Measurements from ENCODE around the gene DLD.
"Not testable (repeated sequence)": the region's sequence is repeated elsewhere in the genome, so short reads cannot be mapped to it uniquely, and the experiment has no call there.

DLD gene

DNA sequence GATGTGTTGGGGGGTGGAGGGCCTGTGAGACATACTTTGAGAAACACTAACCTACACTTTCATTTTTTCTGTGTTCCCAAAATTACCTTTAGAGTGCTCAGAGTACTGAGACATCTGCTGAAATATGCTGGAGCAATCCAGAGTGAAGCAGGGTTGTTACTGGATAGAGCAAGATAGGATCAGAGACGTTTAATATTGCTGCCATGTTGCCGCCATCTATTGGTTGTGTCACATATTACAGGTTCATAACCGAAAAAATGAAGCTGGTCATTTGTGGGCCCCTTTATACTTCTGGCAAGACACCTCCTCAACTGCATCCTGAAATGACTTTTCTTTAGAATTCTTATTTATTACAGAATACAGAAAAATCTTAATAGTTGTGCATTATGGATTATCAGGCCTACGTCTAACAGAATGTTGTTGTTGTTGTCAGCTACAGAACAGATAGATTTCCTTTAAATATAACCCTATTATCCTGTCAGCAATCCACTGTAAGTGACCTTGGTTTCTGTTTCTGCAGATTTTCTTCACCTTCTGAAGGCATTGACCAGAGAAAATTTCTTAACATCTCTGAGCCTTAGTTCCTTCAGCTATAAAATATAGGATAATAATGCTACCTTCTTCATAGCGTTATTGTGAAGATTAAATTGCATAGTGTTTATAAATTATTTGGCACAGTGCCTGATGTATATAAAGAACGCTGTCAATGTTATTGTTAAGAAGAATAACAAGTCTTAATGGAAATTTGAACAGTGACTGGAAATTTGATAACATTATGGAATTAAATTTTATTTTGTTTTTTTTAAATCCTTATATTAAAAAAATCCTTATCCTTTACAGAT is 16.2 kb upstream of the DLD start:
- DNase-seq = peak; percentile 30

DNA sequence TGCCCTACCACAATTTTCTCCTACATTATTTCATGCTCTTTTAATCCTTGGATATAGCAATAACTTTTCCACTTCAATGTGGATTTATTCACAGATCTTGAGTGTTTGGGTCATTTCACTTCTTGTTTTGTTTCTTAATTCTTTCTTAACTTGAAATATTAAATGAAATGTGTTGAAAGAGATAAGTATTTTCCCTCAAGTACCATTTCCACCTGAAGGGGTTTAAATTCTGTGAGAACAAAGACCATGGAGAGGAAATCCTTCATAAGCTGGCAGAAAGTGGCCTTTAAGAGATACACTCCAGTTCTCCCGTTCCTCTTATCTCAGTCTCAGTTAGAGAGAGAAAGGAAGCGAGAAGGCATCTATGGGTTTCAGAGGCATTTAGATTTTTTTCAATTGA is 14.1 kb upstream of the DLD start:
- DNase-seq = no peak

DNA sequence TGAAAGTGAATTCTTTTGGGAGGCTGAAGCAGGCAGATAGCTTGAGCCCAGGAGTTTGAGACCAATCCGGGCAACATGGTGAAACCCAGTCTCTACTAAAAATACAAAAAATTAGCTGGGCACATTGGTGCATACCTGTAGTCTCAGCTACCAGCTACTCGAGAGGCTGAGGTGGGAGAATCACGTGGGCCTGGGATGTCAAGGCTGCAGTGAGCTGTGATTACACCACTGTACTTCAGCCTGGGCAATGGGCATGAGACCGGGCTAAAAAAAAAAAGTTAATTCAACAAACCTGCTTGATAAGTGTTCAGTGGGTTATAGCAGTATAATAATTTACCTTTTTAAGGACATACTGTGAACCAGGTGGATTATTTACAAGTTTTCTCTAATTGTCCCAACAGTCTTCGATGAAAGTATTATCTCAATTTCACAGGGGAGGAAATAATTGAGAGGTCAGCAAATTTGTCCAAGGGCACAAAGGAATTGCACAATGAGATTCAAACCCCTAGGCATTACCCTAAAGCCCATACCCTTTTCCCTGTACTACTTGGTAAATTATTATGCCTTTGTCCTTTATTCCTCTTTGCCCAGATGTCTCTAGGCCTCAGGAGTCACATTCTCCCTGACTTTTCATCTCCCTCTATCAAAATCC is 13.1 kb upstream of the DLD start:
- DNase-seq = no peak

DNA sequence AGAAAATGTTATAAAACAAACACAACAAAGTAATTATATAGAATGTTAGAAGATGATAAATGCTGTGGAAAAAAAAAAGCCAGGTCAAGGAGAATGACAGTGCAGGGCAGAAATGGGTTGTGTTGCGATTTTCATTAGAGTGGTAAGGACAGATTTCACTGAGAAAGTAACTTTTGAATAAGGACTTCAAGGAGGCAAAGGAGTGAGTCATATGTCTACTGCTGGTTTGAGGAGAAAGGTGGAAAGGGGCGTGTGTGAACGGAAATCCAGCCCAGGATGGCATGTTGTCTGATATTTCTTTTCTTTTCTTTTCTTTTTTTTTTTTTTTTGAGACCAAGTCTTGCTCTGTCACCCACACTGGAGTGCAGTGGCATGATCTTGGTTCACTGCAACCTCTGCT is 12.3 kb upstream of the DLD start:
- DNase-seq = no peak

DNA sequence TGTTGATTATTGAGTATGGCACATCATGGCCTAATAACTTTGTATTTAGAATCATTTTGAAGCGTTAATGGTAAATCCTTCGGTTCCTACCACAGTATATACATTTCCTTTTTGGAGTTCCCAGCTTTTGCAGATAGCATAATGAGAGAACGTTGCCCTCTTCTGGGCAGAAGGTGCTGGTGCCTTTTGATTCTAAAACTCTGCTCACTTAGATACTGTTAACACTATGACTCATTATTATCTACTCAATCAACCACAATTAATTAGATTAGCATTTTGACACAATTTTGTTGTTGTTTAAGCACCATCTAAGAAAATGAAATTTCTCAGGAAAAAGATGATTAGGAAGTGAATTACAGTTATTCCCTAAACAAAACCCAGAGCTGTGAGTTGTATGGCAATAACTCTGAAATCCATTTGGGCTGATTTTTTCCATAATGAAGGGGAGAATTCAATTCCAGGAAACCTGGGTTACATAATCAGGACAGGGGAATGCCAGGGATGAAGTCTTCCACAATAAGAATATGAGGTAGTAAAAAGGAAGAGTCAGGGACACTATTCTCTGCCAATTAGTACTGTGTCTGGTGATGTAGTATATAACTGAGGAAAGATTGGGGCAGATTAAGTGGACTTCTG is 11.5 kb upstream of the DLD start:
- DNase-seq = peak; percentile 20

DNA sequence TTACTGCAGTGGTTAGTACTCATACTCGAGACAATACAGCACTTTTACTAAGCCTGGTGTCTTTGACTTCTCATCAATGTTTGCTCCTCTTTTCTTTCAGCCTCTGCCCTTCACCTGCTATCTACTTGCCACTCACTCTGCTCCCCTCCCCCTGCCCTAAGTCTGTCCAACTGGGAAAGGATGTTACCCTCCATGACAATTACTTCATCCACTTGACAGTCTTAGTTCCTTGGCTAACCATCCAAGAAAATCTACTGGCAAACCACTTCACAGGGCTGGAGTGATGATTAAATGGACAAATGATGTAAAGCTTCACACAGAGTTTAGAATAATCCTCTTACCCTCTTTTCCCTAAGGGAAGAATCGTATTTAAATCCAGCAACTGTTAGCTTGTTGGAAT is 8.2 kb upstream of the DLD start:
- DNase-seq = no peak

DNA sequence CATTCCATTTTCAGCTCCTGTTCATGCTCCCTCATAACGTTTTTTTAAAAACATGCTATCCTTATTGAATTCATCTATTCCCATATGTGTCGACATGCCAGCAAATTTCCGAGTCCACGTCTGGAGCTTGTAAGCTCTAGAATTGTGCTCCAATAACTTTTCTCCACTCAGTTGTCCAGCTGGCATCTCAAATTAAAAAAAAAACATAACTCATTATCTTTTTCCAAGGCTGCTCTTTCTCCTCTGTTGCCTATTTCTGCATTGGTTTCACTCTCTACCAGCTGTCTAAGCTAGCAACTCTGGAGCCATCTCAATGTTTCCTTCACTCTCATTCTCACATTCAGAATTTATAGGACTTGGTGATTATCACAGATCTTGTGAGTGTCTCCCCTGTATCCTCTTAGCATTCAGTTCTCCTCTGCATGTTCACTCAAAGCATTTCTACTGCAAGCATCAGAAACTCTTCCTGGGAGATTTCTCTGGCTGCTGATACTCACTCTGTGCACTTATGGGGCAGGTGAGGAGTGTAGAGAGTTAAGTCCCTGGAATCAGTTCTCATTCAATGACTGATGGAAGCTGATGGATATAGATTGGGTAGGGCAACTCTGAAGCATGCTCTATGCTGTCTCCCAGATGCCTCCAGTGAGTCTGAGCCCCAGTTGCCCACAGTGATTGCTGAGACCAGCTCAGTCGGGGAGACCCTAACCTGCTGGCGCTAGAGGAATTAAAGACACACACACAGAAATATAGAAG is 6.7 kb upstream of the DLD start:
- DNase-seq = no peak

DNA sequence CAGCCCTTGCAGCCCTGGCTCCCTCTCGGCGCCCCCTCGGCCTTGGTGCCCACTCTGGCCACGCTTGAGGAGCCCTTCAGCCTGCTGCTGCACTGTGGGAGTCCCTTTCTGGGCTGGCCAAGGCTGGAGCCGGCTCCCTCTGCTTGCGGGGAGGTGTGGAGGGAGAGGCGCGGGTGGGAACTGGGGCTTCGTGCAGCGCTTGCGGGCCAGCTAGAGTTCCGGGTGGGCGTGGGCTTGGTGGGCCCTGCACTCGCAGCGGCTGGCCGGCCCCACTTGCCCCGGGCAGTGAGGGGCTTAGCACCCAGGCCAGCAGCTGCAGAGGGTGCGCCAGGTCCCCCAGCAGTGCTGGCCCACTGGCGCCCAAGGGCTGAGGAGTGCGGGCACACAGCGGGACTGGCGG is 3.2 kb upstream of the DLD start:
- not testable (repeated sequence) for DNase-seq

DNA sequence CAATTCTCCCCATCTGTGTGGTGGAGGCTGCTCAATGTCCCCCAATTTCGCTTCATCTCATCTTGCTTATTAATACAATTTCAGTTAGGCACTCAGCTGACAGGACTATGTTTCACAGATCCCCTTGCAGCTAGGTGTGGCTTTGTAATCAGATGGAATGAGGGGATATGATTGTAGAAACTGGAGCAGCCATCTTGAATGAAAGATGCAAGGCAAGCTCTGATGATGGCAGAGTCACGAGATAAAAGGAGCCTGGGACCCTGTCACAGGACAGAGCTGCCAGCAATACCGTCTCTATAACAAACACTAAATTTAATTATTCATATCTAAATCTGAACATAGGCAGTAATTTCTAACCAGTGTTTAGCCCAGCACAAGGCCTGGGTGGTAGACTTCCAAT is 991 bp upstream of the DLD start:
- DNase-seq = no peak

DNA sequence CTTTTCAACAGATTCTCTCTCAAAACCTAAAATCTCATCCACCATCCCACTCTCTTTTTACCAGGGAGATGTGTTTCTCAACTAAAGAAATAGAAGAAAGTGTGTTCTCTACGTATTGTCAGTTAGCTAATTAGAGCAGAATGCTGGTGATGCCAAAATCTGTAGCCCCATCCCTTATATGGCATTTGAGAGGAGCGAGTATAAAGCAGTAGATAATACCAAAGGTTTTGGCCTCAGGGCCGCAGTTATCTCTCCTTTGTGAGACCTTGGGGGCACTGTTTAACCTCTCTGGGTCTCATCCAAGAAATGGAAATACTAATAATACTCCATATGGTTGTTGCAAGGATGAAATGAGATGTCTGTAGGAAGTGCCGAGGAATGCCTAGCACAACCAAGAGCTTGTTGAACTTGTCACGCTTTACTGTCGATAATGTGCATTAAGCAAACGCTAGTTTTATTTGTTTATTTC is 456 bp upstream of the DLD start:
- DNase-seq = no peak

DNA sequence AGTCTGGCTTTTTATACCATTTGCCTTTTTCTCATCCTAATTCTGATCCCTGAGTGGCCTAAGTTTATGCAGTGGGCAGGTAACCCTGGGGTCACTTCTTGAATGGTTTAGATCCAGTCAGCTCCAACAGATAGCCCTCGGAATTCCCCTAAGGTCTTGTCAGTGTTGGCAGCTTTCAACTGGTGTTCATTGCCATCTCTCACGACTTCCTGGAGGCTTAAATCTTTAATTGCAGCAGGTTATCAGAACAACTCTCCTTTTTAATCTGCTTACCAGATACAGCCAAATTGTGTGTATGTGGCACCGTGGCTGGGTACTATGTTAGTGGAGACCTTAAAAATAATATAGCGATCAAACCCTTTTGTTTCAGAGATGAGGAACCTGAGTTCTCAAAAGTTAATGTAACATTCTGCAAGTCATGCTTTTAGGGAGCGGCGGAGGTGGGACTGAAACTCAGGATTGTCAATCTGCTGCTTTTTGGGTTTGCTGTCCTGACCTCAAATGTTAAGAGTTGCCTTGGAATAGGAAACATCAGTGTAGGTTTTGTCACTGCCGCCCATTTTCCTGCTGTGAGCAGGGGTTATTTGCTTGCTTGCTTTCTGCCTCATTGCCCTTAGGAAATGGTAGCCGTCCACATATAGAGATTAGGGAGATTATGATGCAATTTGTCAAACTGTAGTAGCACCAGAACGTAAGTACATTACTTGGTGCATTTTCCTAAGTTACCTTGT is 818 bp downstream of the DLD start:
- DNase-seq = no peak

DNA sequence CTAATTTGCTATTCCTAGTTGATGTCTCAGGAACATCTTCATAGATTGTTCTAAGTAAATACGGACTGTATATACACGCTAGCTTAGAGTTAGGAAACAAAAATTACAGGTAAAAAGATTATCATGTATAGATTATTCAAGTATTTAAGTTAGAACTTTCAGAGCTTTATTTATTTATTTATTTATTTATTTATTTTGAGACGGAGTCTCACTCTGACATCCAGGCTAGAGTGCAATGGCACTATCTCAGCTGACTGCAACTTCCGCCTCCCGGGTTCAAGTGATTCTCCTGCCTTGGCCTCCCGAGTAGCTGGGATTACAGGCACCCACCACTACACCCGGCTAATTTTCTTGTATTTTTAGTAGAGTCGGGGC is 1.4 kb downstream of the DLD start:
- DNase-seq = not testable (repeated sequence)

DNA sequence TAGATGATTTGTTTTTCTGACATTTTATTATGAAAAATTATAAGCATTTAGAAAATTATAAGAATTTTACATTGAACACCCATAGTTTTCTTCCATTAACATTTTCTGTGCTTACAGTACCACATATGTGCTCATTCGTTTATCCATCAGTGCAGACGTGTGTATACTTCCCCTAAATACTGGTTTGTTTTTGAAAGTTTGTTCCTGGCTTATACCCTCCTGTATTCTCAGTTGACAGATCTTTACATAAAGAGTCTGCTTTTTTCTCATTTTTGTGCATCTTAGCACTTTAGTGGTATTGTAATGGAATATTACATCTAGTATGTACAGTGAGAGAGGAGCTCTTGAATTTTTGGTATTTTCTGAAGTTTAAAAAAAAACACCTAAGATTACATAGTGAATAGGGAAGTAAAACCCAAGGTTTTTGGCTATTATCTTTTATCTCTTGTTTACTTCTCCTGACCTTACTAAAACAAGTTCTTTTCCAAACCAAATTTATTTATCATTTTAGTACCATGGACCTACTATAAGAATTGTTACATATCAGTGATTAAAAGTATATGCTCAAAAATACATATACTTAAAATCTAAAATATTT is 8.1 kb downstream of the DLD start:
- no peak for DNase-seq

DNA sequence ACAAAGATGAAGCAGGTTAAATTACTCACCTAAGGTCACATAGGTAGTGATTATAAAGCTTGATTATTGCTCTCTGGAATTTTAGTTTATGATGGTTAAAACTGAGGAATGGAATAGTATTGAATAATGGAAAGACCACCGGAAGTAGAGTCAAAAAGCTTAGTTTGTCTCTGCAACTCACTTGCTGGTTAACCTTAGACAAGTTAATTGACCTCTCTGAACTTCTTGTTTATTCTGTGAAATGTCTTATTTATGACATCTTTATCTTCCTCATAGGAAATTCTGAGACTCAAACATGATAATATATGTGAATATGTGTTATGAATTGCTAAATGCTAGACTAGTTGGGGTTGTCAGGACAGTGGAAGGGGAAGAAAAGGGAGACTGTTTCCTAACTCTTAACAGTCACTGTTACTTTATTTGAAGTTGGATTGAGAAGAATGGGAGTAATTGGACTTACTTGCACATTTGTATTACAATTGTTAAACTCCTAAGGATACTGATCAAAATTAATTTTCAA is 9.6 kb downstream of the DLD start:
- no peak for DNase-seq

DNA sequence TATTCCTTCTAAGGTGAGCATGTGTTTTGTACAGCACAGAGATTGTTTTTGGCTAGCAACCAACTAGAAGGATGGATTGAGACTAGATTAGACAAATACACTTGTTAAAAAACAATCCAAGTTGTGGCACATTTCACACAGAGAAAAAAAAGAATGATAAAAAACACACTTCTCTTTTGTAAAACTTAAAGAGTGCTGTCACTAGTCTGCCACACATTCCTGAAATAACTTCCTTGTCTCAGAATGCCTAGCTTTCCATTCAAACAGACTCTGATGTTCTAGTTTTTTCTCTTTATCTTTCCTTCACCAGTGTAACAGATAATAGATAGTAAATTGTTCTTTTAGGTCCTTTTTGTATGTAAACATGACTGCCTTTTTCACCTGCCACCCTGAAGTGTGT is 11.4 kb downstream of the DLD start:
- DNase-seq = no peak

DNA sequence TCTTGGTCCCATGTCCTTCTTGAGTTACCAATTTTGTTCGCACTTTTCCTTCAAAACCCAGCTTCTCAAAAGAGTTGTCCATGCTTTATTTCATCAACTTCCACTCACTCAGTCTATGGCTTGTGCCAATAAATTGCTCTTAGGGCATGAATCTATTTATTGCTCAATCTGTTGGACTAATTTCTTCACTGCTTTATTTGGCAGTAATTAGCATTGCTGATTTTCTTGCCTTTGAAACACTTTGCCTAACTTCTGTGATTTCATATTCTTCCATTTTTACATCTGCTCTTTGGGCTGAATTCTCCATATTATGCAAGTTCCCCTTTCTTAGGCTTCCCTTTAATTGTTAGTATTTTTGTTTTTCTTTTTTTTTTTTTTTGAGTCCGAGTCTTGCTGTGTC is 16.8 kb downstream of the DLD start:
- no peak for DNase-seq

DNA sequence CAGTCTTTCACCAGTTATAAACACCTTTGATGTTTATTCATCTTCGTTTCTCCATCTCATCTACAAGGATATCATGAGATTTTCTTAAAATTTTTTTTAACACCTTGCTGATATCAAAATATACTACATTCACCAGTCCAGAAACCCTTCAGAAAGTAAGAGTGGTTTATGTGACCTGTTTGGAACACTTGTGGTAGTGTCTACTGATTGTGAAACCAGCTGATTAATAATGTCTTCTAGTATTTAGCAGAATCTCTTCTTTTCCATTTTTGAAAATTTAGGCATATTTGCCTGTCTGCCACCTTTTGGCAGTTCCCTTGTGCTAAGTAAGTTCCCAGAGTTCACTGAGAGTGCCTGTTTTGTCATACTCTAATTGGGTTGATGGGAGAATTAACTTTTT is 18.5 kb downstream of the DLD start:
- no peak for DNase-seq

DNA sequence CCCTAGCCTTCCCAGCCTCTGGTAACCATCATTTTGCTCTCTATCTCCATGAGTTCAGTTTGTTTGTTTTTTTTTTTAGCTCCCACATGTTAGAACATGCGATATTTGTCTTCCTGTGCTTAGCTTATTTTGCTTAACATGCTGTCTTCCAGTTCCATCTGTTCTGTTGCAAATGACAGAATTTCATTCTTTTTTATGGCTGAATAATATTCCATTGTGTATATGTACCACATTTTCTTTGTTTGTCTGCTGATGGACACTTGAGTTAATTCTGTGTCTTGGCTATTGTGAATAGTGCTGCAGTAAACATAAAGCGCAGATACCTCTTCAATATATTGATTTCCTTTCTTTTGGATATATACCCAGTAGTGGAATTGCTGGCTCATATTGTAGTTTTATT is 21.0 kb downstream of the DLD start:
- no peak for DNase-seq

DNA sequence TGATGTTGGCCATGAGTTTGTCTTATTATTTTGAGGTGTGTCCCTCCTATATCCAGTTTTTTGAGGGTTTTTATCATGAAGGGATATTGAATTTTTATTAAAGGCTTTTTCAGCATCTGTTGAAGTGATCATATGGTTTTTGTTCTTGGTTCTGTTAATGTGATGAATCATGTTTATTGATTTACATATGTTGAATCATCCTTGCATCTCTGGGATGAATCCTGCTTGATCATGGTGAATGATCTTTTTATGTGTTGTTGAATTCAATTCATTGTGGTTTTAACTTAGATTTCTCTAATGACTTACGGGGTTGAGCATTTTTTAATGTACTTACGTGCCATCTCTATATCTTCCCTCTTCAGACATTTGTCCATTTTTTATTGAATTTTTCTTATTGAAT is 22.9 kb downstream of the DLD start:
- no peak for DNase-seq

DNA sequence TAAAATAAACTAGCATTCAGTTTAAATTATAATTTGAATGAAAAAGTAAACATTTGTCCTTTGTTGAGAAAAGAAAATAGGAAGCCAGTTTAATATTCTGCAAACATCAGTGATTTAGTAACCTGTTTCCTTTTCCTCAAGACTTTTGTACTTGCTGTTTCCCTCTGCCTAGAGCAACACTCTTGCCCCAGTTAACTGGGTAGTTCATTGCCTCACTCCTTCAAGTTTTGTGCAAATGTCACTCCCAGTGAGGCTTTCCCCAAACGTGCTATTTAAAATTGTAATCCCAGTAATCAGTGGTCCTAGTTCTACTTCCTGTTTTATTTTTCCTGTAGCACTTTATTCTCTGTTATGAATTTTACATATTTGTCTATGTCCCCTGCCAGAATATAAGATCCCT is 23.8 kb downstream of the DLD start:
- DNase-seq = no peak

DNA sequence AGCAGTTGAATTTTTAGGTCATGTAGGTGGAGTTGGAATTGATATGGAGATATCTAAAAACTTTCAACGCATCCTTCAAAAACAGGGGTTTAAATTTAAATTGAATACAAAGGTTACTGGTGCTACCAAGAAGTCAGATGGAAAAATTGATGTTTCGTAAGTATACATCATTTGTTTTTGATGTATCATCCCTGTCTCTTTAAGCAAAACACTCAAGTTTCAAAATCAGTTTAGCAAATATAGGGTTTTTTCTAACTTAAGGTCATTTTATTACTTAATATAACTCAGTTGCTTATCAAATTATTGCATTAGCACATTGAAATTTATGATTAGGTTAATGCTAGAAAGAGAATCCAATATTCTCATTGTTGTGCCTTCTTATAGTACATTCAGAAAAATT is 24.6 kb downstream of the DLD start:
- no peak for DNase-seq
